IPS-11a (cell line): ENCODE results near the gene DNAJC22.

Experiments used
- H3K4me3 ChIP-seq: one replicate; pipeline ENCODE4 v1.5.1; 2013; ENCODE audit warnings: low read depth, low read length, control low read depth

Gene DNAJC22

GRCh38 chr12:49342914-49343731 lies 3.6 kb upstream of the DNAJC22 start:
- H3K4me3 ChIP-seq = peak overlapping the region; percentile 2

- H3K4me3 ChIP-seq = no peak overlapping the region
These were observed 2.1 kb upstream of the DNAJC22 start for GRCh38 chr12:49344486-49345050.

- no peak overlapping the region for H3K4me3 ChIP-seq
These were observed 1.4 kb upstream of the DNAJC22 start for GRCh38 chr12:49345051-49345824.

GRCh38 chr12:49345825-49346658 lies 646 bp upstream of the DNAJC22 start:
- peak overlapping the region; percentile 17 for H3K4me3 ChIP-seq

- H3K4me3 ChIP-seq = no peak overlapping the region
These were observed 864 bp downstream of the DNAJC22 start for GRCh38 chr12:49347311-49348193.

- H3K4me3 ChIP-seq = no peak overlapping the region
These were observed 2.1 kb downstream of the DNAJC22 start for GRCh38 chr12:49348781-49349180.

GRCh38 chr12:49349266-49349665 lies 2.6 kb downstream of the DNAJC22 start:
- no peak overlapping the region for H3K4me3 ChIP-seq

- H3K4me3 ChIP-seq = no peak overlapping the region
These were observed 5.7 kb downstream of the DNAJC22 start for GRCh38 chr12:49352351-49352750.

GRCh38 chr12:49355913-49356312 lies 9.2 kb downstream of the DNAJC22 start:
- no peak overlapping the region for H3K4me3 ChIP-seq

GRCh38 chr12:49357103-49357678 lies 10.5 kb downstream of the DNAJC22 start:
- no peak overlapping the region for H3K4me3 ChIP-seq

- H3K4me3 ChIP-seq = no peak overlapping the region
These were observed 11.9 kb downstream of the DNAJC22 start for GRCh38 chr12:49358483-49359141.

- H3K4me3 ChIP-seq = no peak overlapping the region
These were observed 13.0 kb downstream of the DNAJC22 start for GRCh38 chr12:49359671-49360070.

GRCh38 chr12:49362077-49362476 lies 15.4 kb downstream of the DNAJC22 start:
- no peak overlapping the region for H3K4me3 ChIP-seq

- H3K4me3 ChIP-seq = no peak overlapping the region
These were observed 18.3 kb downstream of the DNAJC22 start for GRCh38 chr12:49364989-49365388.

- H3K4me3 ChIP-seq = no peak overlapping the region
These were observed 18.9 kb downstream of the DNAJC22 start for GRCh38 chr12:49365542-49365941.

GRCh38 chr12:49366096-49366651 lies 19.5 kb downstream of the DNAJC22 start:
- peak overlapping the region; percentile 81 for H3K4me3 ChIP-seq

GRCh38 chr12:49366652-49367380 lies 20.1 kb downstream of the DNAJC22 start:
- peak overlapping the region; percentile 81 for H3K4me3 ChIP-seq
